Neural cell (in vitro differentiated cells): ENCODE data around the gene PTK7. TPM values are rescaled to one million over a fixed set of nuclear protein-coding genes. Genes with fewer than 3 reads are reported as not detected.
"Not testable (repeated sequence)": the region's sequence is repeated elsewhere in the genome, so short reads cannot be mapped to it uniquely, and the experiment has no call there.

Experiments used
- H2AFZ ChIP-seq: fragments of 200-600, 300-800 bp; sonication (generic), shearing (Covaris generic); 2 replicates; pipeline ENCODE4 v1.6.0; 2014; ENCODE audit warnings: low read depth, mild to moderate bottlenecking, antibody characterized with exemption, low read length, moderate library complexity
- H3F3A ChIP-seq: fragments of 200-600 bp; shearing (Covaris generic); 2 replicates; pipeline ENCODE4 v1.6.1; 2016; ENCODE audit warnings: mild to moderate bottlenecking, moderate library complexity, mixed read lengths, antibody characterized with exemption, low read length; ENCODE audit not compliant: insufficient read depth, poor library complexity, severe bottlenecking
- H3K27ac ChIP-seq: fragments of 200-600, 300-800 bp; sonication (generic), shearing (Covaris generic); 2 replicates; pipeline ENCODE4 v1.5.1; 2014; ENCODE audit warnings: mild to moderate bottlenecking, low read length, moderate library complexity
- H3K27me3 ChIP-seq: fragments of 300-800, 200-600 bp; sonication (generic), shearing (Covaris generic); 2 replicates; pipeline ENCODE4 v1.6.0; 2014; ENCODE audit warnings: mild to moderate bottlenecking, low read depth, low read length, moderate library complexity; ENCODE audit not compliant: insufficient read depth
- H3K36me3 ChIP-seq: fragments of 300-800, 200-600 bp; sonication (generic), shearing (Covaris generic); 2 replicates; pipeline ENCODE4 v1.5.1; 2014; ENCODE audit warnings: mild to moderate bottlenecking, antibody characterized with exemption, low read length, moderate library complexity; ENCODE audit not compliant: insufficient read depth
- H3K4me2 ChIP-seq: fragments of 300-800, 200-600 bp; sonication (generic), shearing (Covaris generic); 2 replicates; pipeline ENCODE4 v1.6.0; 2014; ENCODE audit warnings: mild to moderate bottlenecking, low read length
- H3K4me3 ChIP-seq: fragments of 300-800, 200-600 bp; sonication (generic), shearing (Covaris generic); 2 replicates; pipeline ENCODE4 v1.5.1; 2014; ENCODE audit warnings: mild to moderate bottlenecking, low read length, moderate library complexity
- H3K79me2 ChIP-seq: fragments of 200-600 bp; shearing (Covaris generic); replicated peaks from 2 replicates; pipeline ENCODE4 v1.6.0; 2014; ENCODE audit warnings: mild to moderate bottlenecking, low read length, moderate library complexity; ENCODE audit not compliant: insufficient read depth
- H3K9ac ChIP-seq: fragments of 300-800, 200-600 bp; sonication (generic), shearing (Covaris generic); 2 replicates; pipeline ENCODE4 v1.6.1; 2016; ENCODE audit warnings: mild to moderate bottlenecking, low read length, mixed read lengths
- H3K9me2 ChIP-seq: fragments of 200-600 bp; shearing (Covaris generic); 2 replicates; pipeline ENCODE4 v1.6.1; 2016; ENCODE audit warnings: mild to moderate bottlenecking, low read length, mixed read lengths; ENCODE audit not compliant: insufficient read depth
- H3K9me3 ChIP-seq: fragments of 200-600, 300-800 bp; sonication (generic), shearing (Covaris generic); 2 replicates; pipeline ENCODE4 v1.6.1; 2016; ENCODE audit warnings: mild to moderate bottlenecking, mixed run types, low read length, moderate library complexity, mixed read lengths
- H4K20me1 ChIP-seq: fragments of 200-600 bp; shearing (Covaris generic); 2 replicates; pipeline ENCODE4 v1.6.1; 2016; ENCODE audit warnings: mild to moderate bottlenecking, mixed run types; ENCODE audit not compliant: insufficient read depth
- CTCF ChIP-seq: fragments of 450-650 bp; IDR thresholded peaks from 2 replicates; pipeline ENCODE4 v1.5.1; 2014; ENCODE audit warnings: antibody characterized with exemption, mild to moderate bottlenecking, moderate library complexity; ENCODE audit not compliant: poor library complexity, severe bottlenecking
- EP300 ChIP-seq: fragments of 450-650 bp; conservative IDR thresholded peaks from 2 replicates; pipeline ENCODE4 v1.6.1; 2014; ENCODE audit warnings: antibody characterized with exemption, mild to moderate bottlenecking, moderate library complexity; ENCODE audit not compliant: poor library complexity, severe bottlenecking
- EZH2 ChIP-seq: fragments of 200-600, 300-800 bp; shearing (Covaris generic), sonication (generic); IDR thresholded peaks from 2 replicates; pipeline ENCODE4 v1.6.1; 2014; ENCODE audit warnings: antibody characterized with exemption, low read length, borderline replicate concordance, mild to moderate bottlenecking; ENCODE audit not compliant: insufficient read depth, poor library complexity, severe bottlenecking
- MXI1 ChIP-seq: fragments of 450-650 bp; conservative IDR thresholded peaks from 2 replicates; pipeline ENCODE4 v1.6.1; 2014; ENCODE audit warnings: antibody characterized with exemption, mild to moderate bottlenecking; ENCODE audit not compliant: poor library complexity, severe bottlenecking
- POLR2AphosphoS5 ChIP-seq: IDR thresholded peaks from 2 replicates; pipeline ENCODE4 v1.6.1; 2012
- RAD21 ChIP-seq: fragments of 450-650 bp; conservative IDR thresholded peaks from 2 replicates; pipeline ENCODE4 v1.6.1; 2014; ENCODE audit warnings: antibody characterized with exemption, mild to moderate bottlenecking, moderate library complexity
- SMC3 ChIP-seq: fragments of 450-650 bp; conservative IDR thresholded peaks from 2 replicates; pipeline ENCODE4 v1.6.1; 2014; ENCODE audit warnings: antibody characterized with exemption, mild to moderate bottlenecking, moderate library complexity; ENCODE audit not compliant: poor library complexity
- TAF1 ChIP-seq: IDR thresholded peaks from 2 replicates; pipeline ENCODE4 v1.6.1; 2012; ENCODE audit warnings: low read depth
- polyA plus RNA-seq: library from polyadenylated mRNA; depleted of rRNA; stranded (reverse); fragments of >200 nt; gene quantifications from 2 replicates; pipeline ENCODE4 v1.2.3, GENCODE V29; 2014
- TF ChIP-seq, protein P1 (sequence below): IDR thresholded peaks from 2 replicates; pipeline ENCODE4 v1.6.1; 2012; ENCODE audit warnings: borderline replicate concordance

PTK7 gene
- polyA plus RNA-seq, 1 donor from 2014 or later, result 32.5 TPM

DNA sequence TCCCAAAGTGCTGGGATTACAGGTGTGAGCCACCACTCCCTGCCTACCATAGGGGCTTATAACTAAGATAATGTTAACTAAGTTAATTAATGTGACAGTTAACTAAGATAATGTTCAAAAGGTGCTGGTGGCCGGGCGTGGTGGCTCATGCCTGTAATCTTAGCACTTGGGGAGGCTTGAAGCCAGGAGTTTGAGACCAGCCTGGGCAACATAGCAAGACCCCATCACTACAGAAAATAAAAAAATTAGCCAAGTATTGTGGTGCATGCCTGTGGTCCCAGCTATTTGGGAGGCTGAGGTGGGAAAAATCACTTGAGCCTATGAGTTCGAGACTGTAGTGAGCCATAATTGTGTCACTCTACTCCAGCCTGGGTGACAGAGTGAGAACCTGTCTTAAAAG lies 62.2 kb downstream of the PTK7 start:
- Histone ChIP-seq H4K20me1 (no peaks in the 10 kb centered on the region), H3K9ac (no peak overlapping the region), H3K79me2 (no peaks in the 10 kb centered on the region), H3K4me2 (no peak overlapping the region), H3F3A (no peaks in the 10 kb centered on the region), H3K4me3 (no peak overlapping the region), H3K9me3 (no peaks in the 10 kb centered on the region), H2AFZ (no peak overlapping the region), H3K9me2 (no peaks in the 10 kb centered on the region), H3K36me3 (no peaks in the 10 kb centered on the region), H3K27ac (no peak overlapping the region), H3K27me3 (no peaks in the 10 kb centered on the region)
- TF ChIP-seq MXI1 (no peak), RAD21 (no peak), TAF1 (no peak), POLR2AphosphoS5 (no peak), EZH2 (no peak), EP300 (no peak)

DNA sequence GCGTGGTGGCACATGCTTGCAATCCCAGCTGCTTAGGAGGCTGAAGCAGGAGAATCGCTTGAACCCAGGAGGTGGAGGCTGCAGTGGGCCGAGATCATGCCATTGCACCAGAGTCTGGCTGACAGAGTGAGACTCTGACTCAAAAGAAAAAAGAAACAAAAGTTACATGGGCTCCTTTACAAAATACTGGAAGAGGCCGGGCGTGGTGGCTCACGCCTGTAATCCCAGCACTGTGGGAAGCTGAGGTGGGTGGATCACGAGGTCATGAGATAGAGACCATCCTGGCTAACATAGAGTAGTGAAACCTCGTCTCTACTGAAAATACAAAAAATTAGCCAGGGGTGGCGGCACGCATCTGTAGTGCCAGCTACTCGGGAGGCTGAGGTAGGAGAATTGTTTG lies 63.9 kb downstream of the PTK7 start:
- not testable (repeated sequence) for H3K36me3 ChIP-seq, H3K9me2 ChIP-seq, H2AFZ ChIP-seq, H3K9me3 ChIP-seq, H4K20me1 ChIP-seq, H3K9ac ChIP-seq, H3K4me3 ChIP-seq, H3K27ac ChIP-seq, H3F3A ChIP-seq, H3K79me2 ChIP-seq, H3K4me2 ChIP-seq, H3K27me3 ChIP-seq

GRCh38 chr6:43141644-43142043 lies 65.5 kb downstream of the PTK7 start:
- no peak overlapping the region for H2AFZ ChIP-seq
- H3K9ac ChIP-seq, result no peak overlapping the region
- H3K9me3 ChIP-seq, result no peaks in the 10 kb centered on the region
- no peaks in the 10 kb centered on the region for H3K9me2 ChIP-seq
- no peaks in the 10 kb centered on the region for H4K20me1 ChIP-seq
- no peaks in the 10 kb centered on the region for H3K27me3 ChIP-seq
- H3K79me2 ChIP-seq, result no peaks in the 10 kb centered on the region
- H3K27ac ChIP-seq, result no peak overlapping the region
- H3K36me3 ChIP-seq, result no peaks in the 10 kb centered on the region
- no peaks in the 10 kb centered on the region for H3F3A ChIP-seq
- TF ChIP-seq EZH2, result no peak
- TF ChIP-seq TAF1, result no peak
- TF ChIP-seq, protein P1, sequence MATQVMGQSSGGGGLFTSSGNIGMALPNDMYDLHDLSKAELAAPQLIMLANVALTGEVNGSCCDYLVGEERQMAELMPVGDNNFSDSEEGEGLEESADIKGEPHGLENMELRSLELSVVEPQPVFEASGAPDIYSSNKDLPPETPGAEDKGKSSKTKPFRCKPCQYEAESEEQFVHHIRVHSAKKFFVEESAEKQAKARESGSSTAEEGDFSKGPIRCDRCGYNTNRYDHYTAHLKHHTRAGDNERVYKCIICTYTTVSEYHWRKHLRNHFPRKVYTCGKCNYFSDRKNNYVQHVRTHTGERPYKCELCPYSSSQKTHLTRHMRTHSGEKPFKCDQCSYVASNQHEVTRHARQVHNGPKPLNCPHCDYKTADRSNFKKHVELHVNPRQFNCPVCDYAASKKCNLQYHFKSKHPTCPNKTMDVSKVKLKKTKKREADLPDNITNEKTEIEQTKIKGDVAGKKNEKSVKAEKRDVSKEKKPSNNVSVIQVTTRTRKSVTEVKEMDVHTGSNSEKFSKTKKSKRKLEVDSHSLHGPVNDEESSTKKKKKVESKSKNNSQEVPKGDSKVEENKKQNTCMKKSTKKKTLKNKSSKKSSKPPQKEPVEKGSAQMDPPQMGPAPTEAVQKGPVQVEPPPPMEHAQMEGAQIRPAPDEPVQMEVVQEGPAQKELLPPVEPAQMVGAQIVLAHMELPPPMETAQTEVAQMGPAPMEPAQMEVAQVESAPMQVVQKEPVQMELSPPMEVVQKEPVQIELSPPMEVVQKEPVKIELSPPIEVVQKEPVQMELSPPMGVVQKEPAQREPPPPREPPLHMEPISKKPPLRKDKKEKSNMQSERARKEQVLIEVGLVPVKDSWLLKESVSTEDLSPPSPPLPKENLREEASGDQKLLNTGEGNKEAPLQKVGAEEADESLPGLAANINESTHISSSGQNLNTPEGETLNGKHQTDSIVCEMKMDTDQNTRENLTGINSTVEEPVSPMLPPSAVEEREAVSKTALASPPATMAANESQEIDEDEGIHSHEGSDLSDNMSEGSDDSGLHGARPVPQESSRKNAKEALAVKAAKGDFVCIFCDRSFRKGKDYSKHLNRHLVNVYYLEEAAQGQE, result no peak
- no peak for TF ChIP-seq CTCF
- no peak for TF ChIP-seq MXI1
- no peak for TF ChIP-seq RAD21
- TF ChIP-seq EP300, result no peak
- TF ChIP-seq POLR2AphosphoS5, result no peak
- no peak for TF ChIP-seq SMC3
- no peak overlapping the region for H3K4me3 ChIP-seq
- no peak overlapping the region for H3K4me2 ChIP-seq
